ENCODE data around the gene ZNF853.

- TF ChIP-seq CTCF (IDR thresholded peaks at IDR 0.05) (no peak), ZFX (IDR thresholded peaks at IDR 0.05; ENCODE audit: borderline replicate concordance) (no peak)
Measured at GRCh38 chr7:6631605-6632004, 16.2 kb downstream of the ZNF853 start.

All from 22Rv1 (cell line).